ENCODE measurements around the gene CCN6. TPM values are rescaled to one million over a fixed set of nuclear protein-coding genes. Genes with fewer than 3 reads are reported as not detected.
A peak's percentile ranks its signal among the peaks of the same experiment; 100 is the strongest.

CCN6 gene
- total RNA-seq, 1 experiment from 2014 or later = not detected

- POLR2A ChIA-PET = no interaction called here
- peak in 1 of 2 experiments; percentile 33 for TF ChIP-seq CTCF (IDR thresholded peaks at IDR 0.05; ENCODE audit: insufficient read depth in 1 of 2, low read depth in 1 of 2, low read length in 1 of 2, severe bottlenecking in 1 of 2, unreplicated experiment in 1 of 2)
- H3K36me3 Mint-ChIP-seq (ENCODE audit: insufficient read depth, unreplicated experiment) = no peaks in the 10 kb centered on the region
- Histone ChIP-seq H3K4me3 (ENCODE audit: low read depth, low read length) (no peak overlapping the region), H3K9me3 (no peaks in the 10 kb centered on the region), H3K36me3 (ENCODE audit: control insufficient read depth, insufficient read depth, low read length) (no peaks in the 10 kb centered on the region), H3K4me1 (no peaks in the 10 kb centered on the region), H3K27me3 (replicated peaks; ENCODE audit: control insufficient read depth, insufficient read depth, low read length) (no peaks in the 10 kb centered on the region)
- CTCF ChIA-PET = interaction anchor here (0.5 to 1.7 kb wide), 3 partner anchors 18 to 651 kb away, joined by 3 to 9 read pairs (median 3); no protein-coding TSS in a partner anchor
- no peak overlapping the region for H3K4me3 Mint-ChIP-seq (ENCODE audit: unreplicated experiment)
- no TSS peak for BruUV-seq (replicated peaks)
- H3K27ac Mint-ChIP-seq (ENCODE audit: unreplicated experiment) = no peak overlapping the region
- intact Hi-C loops (cut with micrococcal nuclease; ENCODE audit: unreplicated experiment) = loop anchor here (1.0 kb wide), 1 partner anchor 33 kb away; no protein-coding TSS in a partner anchor
- no peaks in the 10 kb centered on the region for H3K9me3 Mint-ChIP-seq (ENCODE audit: unreplicated experiment)
- peaks cover 6% of the 10 kb centered on the region for H3K4me1 Mint-ChIP-seq (ENCODE audit: low read depth, unreplicated experiment)
- DNase-seq = no peak
- H3K27me3 Mint-ChIP-seq (ENCODE audit: insufficient read depth, unreplicated experiment) = peaks cover 3% of the 10 kb centered on the region
Measured at GRCh38 chr6:112010328-112010727, 43.6 kb upstream of the CCN6 start.

GRCh38 chr6:112013051-112013450 lies 40.9 kb upstream of the CCN6 start:
- Histone ChIP-seq H3K36me3 (ENCODE audit: control insufficient read depth, insufficient read depth, low read length) (no peaks in the 10 kb centered on the region), H3K9me3 (no peaks in the 10 kb centered on the region), H3K4me1 (no peaks in the 10 kb centered on the region), H3K4me3 (ENCODE audit: low read depth, low read length) (no peak overlapping the region), H3K27me3 (replicated peaks; ENCODE audit: control insufficient read depth, insufficient read depth, low read length) (no peaks in the 10 kb centered on the region)
- intact Hi-C loops (cut with micrococcal nuclease; ENCODE audit: unreplicated experiment) = no loop called here
- ChIA-PET CTCF (no interaction called here), POLR2A (no interaction called here)
- Mint-ChIP-seq H3K36me3 (ENCODE audit: insufficient read depth, unreplicated experiment) (no peaks in the 10 kb centered on the region), H3K4me3 (ENCODE audit: unreplicated experiment) (no peak overlapping the region), H3K9me3 (ENCODE audit: unreplicated experiment) (no peaks in the 10 kb centered on the region), H3K27ac (ENCODE audit: unreplicated experiment) (no peak overlapping the region), H3K4me1 (ENCODE audit: low read depth, unreplicated experiment) (no peaks in the 10 kb centered on the region), H3K27me3 (ENCODE audit: insufficient read depth, unreplicated experiment) (peaks cover 3% of the 10 kb centered on the region)
- no TSS peak for BruUV-seq (replicated peaks)
- TF ChIP-seq CTCF (IDR thresholded peaks at IDR 0.05; ENCODE audit: insufficient read depth in 1 of 2, low read depth in 1 of 2, low read length in 1 of 2, severe bottlenecking in 1 of 2, unreplicated experiment in 1 of 2) = no peak
- no peak for DNase-seq

GRCh38 chr6:112014483-112014882 lies 39.4 kb upstream of the CCN6 start:
- POLR2A ChIA-PET = no interaction called here
- no peaks in the 10 kb centered on the region for H3K4me1 Mint-ChIP-seq (ENCODE audit: low read depth, unreplicated experiment)
- no peaks in the 10 kb centered on the region for H3K36me3 Mint-ChIP-seq (ENCODE audit: insufficient read depth, unreplicated experiment)
- H3K4me3 Mint-ChIP-seq (ENCODE audit: unreplicated experiment) = no peak overlapping the region
- no peaks in the 10 kb centered on the region for H3K27me3 Mint-ChIP-seq (ENCODE audit: insufficient read depth, unreplicated experiment)
- no peaks in the 10 kb centered on the region for H3K9me3 Mint-ChIP-seq (ENCODE audit: unreplicated experiment)
- CTCF ChIA-PET = no interaction called here
- H3K4me3 ChIP-seq (ENCODE audit: low read depth, low read length) = no peak overlapping the region
- no peaks in the 10 kb centered on the region for H3K4me1 ChIP-seq
- no peak for DNase-seq
- H3K36me3 ChIP-seq (ENCODE audit: control insufficient read depth, insufficient read depth, low read length) = no peaks in the 10 kb centered on the region
- no peaks in the 10 kb centered on the region for H3K9me3 ChIP-seq
- intact Hi-C loops (cut with micrococcal nuclease; ENCODE audit: unreplicated experiment) = no loop called here
- TF ChIP-seq CTCF (IDR thresholded peaks at IDR 0.05; ENCODE audit: insufficient read depth in 1 of 2, low read depth in 1 of 2, low read length in 1 of 2, severe bottlenecking in 1 of 2, unreplicated experiment in 1 of 2) = no peak
- no peaks in the 10 kb centered on the region for H3K27me3 ChIP-seq (replicated peaks; ENCODE audit: control insufficient read depth, insufficient read depth, low read length)
- no peak overlapping the region for H3K27ac Mint-ChIP-seq (ENCODE audit: unreplicated experiment)
- no TSS peak for BruUV-seq (replicated peaks)

Measured in Caco-2 (cell line).